ENCODE results near the gene MYO1F.

GRCh38 chr19:8510589-8511115 lies 66.6 kb downstream of the MYO1F start:
- TF ChIP-seq POLR2A (IDR thresholded peaks at IDR 0.05), result no peak
- TF ChIP-seq CTCF (IDR thresholded peaks at IDR 0.05), result no peak
